A673 (cell line): ENCODE results near the gene FBXL17. TPM values are rescaled to one million over a fixed set of nuclear protein-coding genes. Genes with fewer than 3 reads are reported as not detected.

ENCODE experiments used
- BruUV-seq: library from RNA; stranded (reverse); fragments of 400-500 nt; replicated peaks from 2 replicates; lab custom pipeline; 2021; lab: Mats Ljungman, UMichigan
- CTCF ChIA-PET: fragments of 300-600 bp; sonication (Branson Sonifier 250); formaldehyde crosslinking; loops from one replicate; lab custom pipeline; 2022; ENCODE audit warnings: antibody characterized with exemption; lab: Charles Lee
- POLR2A ChIA-PET: fragments of 300-600 bp; sonication (Branson Sonifier 250); formaldehyde crosslinking; loops from one replicate; lab custom pipeline; 2022; ENCODE audit warnings: antibody characterized with exemption; ENCODE audit not compliant: low non-redundant PET; lab: Charles Lee
- DNase-seq: peaks from one replicate; pipeline ENCODE4 v3.0.0-alpha.2; 2015; ENCODE audit warnings: low spot score
- H3K27ac ChIP-seq: fragments of 200-600 bp; sonication (generic); 2 replicates; pipeline ENCODE4 v1.5.1; 2016; ENCODE audit warnings: mixed run types, low read depth, mild to moderate bottlenecking, mixed read lengths, antibody characterized with exemption, low read length; ENCODE audit not compliant: poor library complexity, severe bottlenecking
- H3K27me3 ChIP-seq: fragments of 200-600 bp; sonication (generic); replicated peaks from 2 replicates; pipeline ENCODE4 v1.6.1; 2017; ENCODE audit warnings: mixed run types, low read depth, mild to moderate bottlenecking, mixed read lengths, antibody characterized with exemption, low read length; ENCODE audit not compliant: insufficient read depth, poor library complexity
- H3K36me3 ChIP-seq: fragments of 200-600 bp; sonication (generic); 2 replicates; pipeline ENCODE4 v1.6.1; 2016; ENCODE audit warnings: mixed run types, mild to moderate bottlenecking, mixed read lengths, antibody characterized with exemption, low read length; ENCODE audit not compliant: insufficient read depth, poor library complexity, severe bottlenecking
- H3K4me1 ChIP-seq: fragments of 200-600 bp; sonication (generic); 2 replicates; pipeline ENCODE4 v1.6.1; 2017; ENCODE audit warnings: mixed run types, mild to moderate bottlenecking, mixed read lengths, antibody characterized with exemption, low read length; ENCODE audit not compliant: insufficient read depth, poor library complexity, severe bottlenecking
- H3K4me3 ChIP-seq: fragments of 200-600 bp; sonication (generic); 2 replicates; pipeline ENCODE4 v1.5.1; 2016; ENCODE audit warnings: low read depth, mixed run types, mild to moderate bottlenecking, mixed read lengths, low read length; ENCODE audit not compliant: poor library complexity, severe bottlenecking
- H3K9me3 ChIP-seq: fragments of 200-600 bp; sonication (generic); 2 replicates; pipeline ENCODE4 v1.6.1; 2016; ENCODE audit warnings: mixed run types, low read depth, mild to moderate bottlenecking, mixed read lengths, antibody characterized with exemption, low read length; ENCODE audit not compliant: poor library complexity, severe bottlenecking
- EZH2 ChIP-seq: fragments of 200-600 bp; sonication (generic); IDR thresholded peaks from 2 replicates; pipeline ENCODE4 v1.6.1; 2017; ENCODE audit warnings: borderline replicate concordance, low read depth, mild to moderate bottlenecking, mixed read lengths, antibody characterized with exemption, low read length; ENCODE audit not compliant: poor library complexity, severe bottlenecking
- intact Hi-C: fragments of 100-400 bp; cut with micrococcal nuclease; formaldehyde crosslinking; loops from one replicate; pipeline ENCODE4 v1.10.0; 2022; ENCODE audit not compliant: unreplicated experiment
- total RNA-seq: library from RNA; stranded (reverse); gene quantifications from 2 replicates; pipeline ENCODE4 v1.2.3, GENCODE V29; 2021
- TF ChIP-seq, protein P1 (sequence below): fragments of 300-800, 200-600 bp; sonication (generic); conservative IDR thresholded peaks from 2 replicates; pipeline ENCODE4 v1.5.1; 2017; ENCODE audit warnings: low read depth, mild to moderate bottlenecking, antibody characterized with exemption, low read length, moderate library complexity, mixed read lengths

Gene FBXL17
- total RNA-seq, 1 experiment from 2014 or later: 5.7 TPM

DNA sequence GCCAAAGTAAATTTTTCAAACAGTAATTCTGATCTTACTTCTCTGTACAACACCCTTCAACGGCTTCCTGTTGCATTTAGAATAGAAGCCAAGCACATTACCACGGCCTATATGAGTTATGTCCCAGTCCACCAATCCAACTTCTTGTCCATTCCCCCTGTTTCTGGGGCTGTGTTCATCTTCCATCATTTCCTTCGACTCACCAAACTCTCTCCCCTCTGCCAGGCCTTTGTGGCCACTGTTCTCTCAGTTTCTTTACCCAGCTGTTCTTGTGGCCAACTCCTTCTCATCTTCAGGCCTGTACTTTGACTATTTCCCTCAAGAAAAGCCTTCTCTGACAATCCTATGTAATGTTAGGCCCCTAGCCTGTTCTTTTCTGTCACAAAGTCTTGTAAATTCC, 451.8 kb downstream of the FBXL17 start:
- H3K27ac ChIP-seq: no peak overlapping the region
- no peaks in the 10 kb centered on the region for H3K27me3 ChIP-seq
- no peaks in the 10 kb centered on the region for H3K9me3 ChIP-seq
- TF ChIP-seq EZH2: no peak
- TF ChIP-seq, protein P1, sequence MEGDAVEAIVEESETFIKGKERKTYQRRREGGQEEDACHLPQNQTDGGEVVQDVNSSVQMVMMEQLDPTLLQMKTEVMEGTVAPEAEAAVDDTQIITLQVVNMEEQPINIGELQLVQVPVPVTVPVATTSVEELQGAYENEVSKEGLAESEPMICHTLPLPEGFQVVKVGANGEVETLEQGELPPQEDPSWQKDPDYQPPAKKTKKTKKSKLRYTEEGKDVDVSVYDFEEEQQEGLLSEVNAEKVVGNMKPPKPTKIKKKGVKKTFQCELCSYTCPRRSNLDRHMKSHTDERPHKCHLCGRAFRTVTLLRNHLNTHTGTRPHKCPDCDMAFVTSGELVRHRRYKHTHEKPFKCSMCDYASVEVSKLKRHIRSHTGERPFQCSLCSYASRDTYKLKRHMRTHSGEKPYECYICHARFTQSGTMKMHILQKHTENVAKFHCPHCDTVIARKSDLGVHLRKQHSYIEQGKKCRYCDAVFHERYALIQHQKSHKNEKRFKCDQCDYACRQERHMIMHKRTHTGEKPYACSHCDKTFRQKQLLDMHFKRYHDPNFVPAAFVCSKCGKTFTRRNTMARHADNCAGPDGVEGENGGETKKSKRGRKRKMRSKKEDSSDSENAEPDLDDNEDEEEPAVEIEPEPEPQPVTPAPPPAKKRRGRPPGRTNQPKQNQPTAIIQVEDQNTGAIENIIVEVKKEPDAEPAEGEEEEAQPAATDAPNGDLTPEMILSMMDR: no peak
- H3K4me3 ChIP-seq: no peak overlapping the region
- peaks cover 3% of the 10 kb centered on the region for H3K4me1 ChIP-seq
- BruUV-seq: no TSS peak
- H3K36me3 ChIP-seq: no peaks in the 10 kb centered on the region
- no peak for DNase-seq
- ChIA-PET CTCF (no interaction called here), POLR2A (no interaction called here)
- intact Hi-C loops: no loop called here

DNA sequence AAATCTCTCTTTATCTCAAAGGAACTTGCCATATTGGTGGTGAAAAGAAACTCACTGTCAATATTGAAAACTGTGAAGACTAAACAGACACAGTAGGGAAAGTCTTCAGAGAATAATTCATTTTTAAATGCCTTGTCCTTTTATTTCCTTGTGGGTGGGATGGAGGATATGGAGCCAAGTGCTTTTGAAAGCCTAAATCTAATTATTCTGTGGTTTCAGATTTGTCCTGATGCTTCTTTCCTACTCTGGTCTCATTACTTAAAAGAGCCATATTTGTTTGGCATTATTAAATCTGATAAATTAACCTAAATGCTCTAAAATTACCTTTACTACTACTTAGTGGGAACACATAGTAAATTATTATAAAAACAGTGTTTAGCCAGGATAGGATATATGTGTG, 452.8 kb downstream of the FBXL17 start:
- Histone ChIP-seq H3K27me3 (no peaks in the 10 kb centered on the region), H3K4me1 (peaks cover 3% of the 10 kb centered on the region), H3K9me3 (no peaks in the 10 kb centered on the region), H3K4me3 (no peak overlapping the region), H3K36me3 (no peaks in the 10 kb centered on the region), H3K27ac (no peak overlapping the region)
- TF ChIP-seq, protein P1: no peak
- no peak for TF ChIP-seq EZH2
- BruUV-seq: no TSS peak
- CTCF ChIA-PET: no interaction called here
- DNase-seq: no peak
- POLR2A ChIA-PET: no interaction called here
- intact Hi-C loops: no loop called here

GRCh38 chr5:107926121-107926520, 455.8 kb downstream of the FBXL17 start:
- Histone ChIP-seq H3K36me3 (no peaks in the 10 kb centered on the region), H3K4me3 (no peak overlapping the region), H3K27ac (no peak overlapping the region), H3K27me3 (no peaks in the 10 kb centered on the region), H3K4me1 (peaks cover 3% of the 10 kb centered on the region), H3K9me3 (no peaks in the 10 kb centered on the region)
- intact Hi-C loops: no loop called here
- no peak for DNase-seq
- CTCF ChIA-PET: no interaction called here
- no peak for TF ChIP-seq EZH2
- TF ChIP-seq, protein P1: no peak
- BruUV-seq: no TSS peak
- POLR2A ChIA-PET: no interaction called here
